ENCODE measurements around the gene AFAP1L2.

Gene AFAP1L2

DNA sequence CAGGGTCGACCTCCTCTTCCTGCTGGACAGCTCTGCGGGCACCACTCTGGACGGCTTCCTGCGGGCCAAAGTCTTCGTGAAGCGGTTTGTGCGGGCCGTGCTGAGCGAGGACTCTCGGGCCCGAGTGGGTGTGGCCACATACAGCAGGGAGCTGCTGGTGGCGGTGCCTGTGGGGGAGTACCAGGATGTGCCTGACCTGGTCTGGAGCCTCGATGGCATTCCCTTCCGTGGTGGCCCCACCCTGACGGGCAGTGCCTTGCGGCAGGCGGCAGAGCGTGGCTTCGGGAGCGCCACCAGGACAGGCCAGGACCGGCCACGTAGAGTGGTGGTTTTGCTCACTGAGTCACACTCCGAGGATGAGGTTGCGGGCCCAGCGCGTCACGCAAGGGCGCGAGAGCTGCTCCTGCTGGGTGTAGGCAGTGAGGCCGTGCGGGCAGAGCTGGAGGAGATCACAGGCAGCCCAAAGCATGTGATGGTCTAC, 118.3 kb downstream of the AFAP1L2 start:
- no peaks in the 10 kb centered on the region for H4K20me1 ChIP-seq (ENCODE audit: insufficient read depth, low read length, poor library complexity, severe bottlenecking)
- H3K4me1 ChIP-seq (ENCODE audit: insufficient read depth, low read length, poor library complexity, severe bottlenecking) = peaks cover 12% of the 10 kb centered on the region
- no peak overlapping the region for H3K9ac ChIP-seq (ENCODE audit: low read depth, low read length, poor library complexity, severe bottlenecking)
- H2AFZ ChIP-seq (ENCODE audit: low read length) = no peak overlapping the region
- TF ChIP-seq, protein P1, sequence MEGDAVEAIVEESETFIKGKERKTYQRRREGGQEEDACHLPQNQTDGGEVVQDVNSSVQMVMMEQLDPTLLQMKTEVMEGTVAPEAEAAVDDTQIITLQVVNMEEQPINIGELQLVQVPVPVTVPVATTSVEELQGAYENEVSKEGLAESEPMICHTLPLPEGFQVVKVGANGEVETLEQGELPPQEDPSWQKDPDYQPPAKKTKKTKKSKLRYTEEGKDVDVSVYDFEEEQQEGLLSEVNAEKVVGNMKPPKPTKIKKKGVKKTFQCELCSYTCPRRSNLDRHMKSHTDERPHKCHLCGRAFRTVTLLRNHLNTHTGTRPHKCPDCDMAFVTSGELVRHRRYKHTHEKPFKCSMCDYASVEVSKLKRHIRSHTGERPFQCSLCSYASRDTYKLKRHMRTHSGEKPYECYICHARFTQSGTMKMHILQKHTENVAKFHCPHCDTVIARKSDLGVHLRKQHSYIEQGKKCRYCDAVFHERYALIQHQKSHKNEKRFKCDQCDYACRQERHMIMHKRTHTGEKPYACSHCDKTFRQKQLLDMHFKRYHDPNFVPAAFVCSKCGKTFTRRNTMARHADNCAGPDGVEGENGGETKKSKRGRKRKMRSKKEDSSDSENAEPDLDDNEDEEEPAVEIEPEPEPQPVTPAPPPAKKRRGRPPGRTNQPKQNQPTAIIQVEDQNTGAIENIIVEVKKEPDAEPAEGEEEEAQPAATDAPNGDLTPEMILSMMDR (conservative IDR thresholded peaks at IDR 0.05; ENCODE audit: low read length) = no peak
- no peaks in the 10 kb centered on the region for H3K79me2 ChIP-seq (ENCODE audit: insufficient read depth, low read length)
- no peak overlapping the region for H3K4me3 ChIP-seq (ENCODE audit: low read length, poor library complexity, severe bottlenecking)
- no peaks in the 10 kb centered on the region for H3K9me3 ChIP-seq (ENCODE audit: insufficient read depth, low read depth, low read length)
- H3K4me2 ChIP-seq (ENCODE audit: low read depth, low read length, poor library complexity, severe bottlenecking) = no peak overlapping the region
- no peaks in the 10 kb centered on the region for H3K36me3 ChIP-seq (ENCODE audit: insufficient read depth, low read length)
- no peaks in the 10 kb centered on the region for H3K27me3 ChIP-seq (ENCODE audit: insufficient read depth, low read length, poor library complexity, severe bottlenecking)
- no peaks in the 10 kb centered on the region for H3K9me2 ChIP-seq (replicated peaks; ENCODE audit: low read depth, low read length)
- H3F3A ChIP-seq (ENCODE audit: low read depth) = no peaks in the 10 kb centered on the region

DNA sequence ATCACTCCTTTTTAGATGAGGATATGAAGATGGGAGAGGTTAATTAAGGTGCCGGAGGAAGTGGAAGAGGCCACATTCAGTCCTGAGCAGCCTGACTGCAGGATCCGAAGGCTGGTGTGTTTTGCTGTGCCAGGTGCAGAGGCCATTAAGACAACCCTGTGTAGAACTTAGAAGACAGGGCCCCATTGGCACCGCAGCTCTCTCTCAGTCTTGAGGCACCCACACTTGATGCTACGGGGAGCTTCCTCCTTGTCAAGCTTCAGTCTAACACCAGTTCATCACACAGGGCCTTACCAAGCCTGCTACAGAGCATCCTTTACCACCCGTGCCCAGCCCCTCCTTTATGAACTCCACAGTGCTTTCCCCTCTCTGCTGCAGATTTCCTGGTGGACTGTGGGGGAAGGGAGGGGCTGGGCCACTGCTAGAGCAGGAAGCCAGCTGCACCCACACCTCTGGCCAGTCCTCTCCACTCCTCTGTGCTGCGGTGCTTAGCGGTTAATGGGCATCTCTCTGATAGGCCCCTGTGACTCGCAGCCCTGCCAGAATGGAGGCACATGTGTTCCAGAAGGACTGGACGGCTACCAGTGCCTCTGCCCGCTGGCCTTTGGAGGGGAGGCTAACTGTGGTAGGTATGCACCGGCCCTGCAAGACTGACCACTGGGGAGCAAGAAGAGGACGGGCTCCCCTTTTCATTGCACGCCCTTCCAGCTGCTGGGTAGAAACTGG, 119.8 kb downstream of the AFAP1L2 start:
- no peaks in the 10 kb centered on the region for H3K9me3 ChIP-seq (ENCODE audit: insufficient read depth, low read depth, low read length)
- H3K9ac ChIP-seq (ENCODE audit: low read depth, low read length, poor library complexity, severe bottlenecking) = no peak overlapping the region
- no peaks in the 10 kb centered on the region for H3K27me3 ChIP-seq (ENCODE audit: insufficient read depth, low read length, poor library complexity, severe bottlenecking)
- no peaks in the 10 kb centered on the region for H3K36me3 ChIP-seq (ENCODE audit: insufficient read depth, low read length)
- H3K4me3 ChIP-seq (ENCODE audit: low read length, poor library complexity, severe bottlenecking) = no peak overlapping the region
- H2AFZ ChIP-seq (ENCODE audit: low read length) = no peak overlapping the region; the same call in 1 of the 2 replicates
- TF ChIP-seq EZH2phosphoT487 (IDR thresholded peaks at IDR 0.05; ENCODE audit: borderline replicate concordance) = no peak
- TF ChIP-seq, protein P1 (conservative IDR thresholded peaks at IDR 0.05; ENCODE audit: low read length) = no peak
- no peak overlapping the region for H3K4me2 ChIP-seq (ENCODE audit: low read depth, low read length, poor library complexity, severe bottlenecking)
- no peaks in the 10 kb centered on the region for H3F3A ChIP-seq (ENCODE audit: low read depth)
- H3K79me2 ChIP-seq (ENCODE audit: insufficient read depth, low read length) = no peaks in the 10 kb centered on the region
- H3K4me1 ChIP-seq (ENCODE audit: insufficient read depth, low read length, poor library complexity, severe bottlenecking) = peaks cover 12% of the 10 kb centered on the region
- H4K20me1 ChIP-seq (ENCODE audit: insufficient read depth, low read length, poor library complexity, severe bottlenecking) = no peaks in the 10 kb centered on the region
- H3K9me2 ChIP-seq (replicated peaks; ENCODE audit: low read depth, low read length) = no peaks in the 10 kb centered on the region

DNA sequence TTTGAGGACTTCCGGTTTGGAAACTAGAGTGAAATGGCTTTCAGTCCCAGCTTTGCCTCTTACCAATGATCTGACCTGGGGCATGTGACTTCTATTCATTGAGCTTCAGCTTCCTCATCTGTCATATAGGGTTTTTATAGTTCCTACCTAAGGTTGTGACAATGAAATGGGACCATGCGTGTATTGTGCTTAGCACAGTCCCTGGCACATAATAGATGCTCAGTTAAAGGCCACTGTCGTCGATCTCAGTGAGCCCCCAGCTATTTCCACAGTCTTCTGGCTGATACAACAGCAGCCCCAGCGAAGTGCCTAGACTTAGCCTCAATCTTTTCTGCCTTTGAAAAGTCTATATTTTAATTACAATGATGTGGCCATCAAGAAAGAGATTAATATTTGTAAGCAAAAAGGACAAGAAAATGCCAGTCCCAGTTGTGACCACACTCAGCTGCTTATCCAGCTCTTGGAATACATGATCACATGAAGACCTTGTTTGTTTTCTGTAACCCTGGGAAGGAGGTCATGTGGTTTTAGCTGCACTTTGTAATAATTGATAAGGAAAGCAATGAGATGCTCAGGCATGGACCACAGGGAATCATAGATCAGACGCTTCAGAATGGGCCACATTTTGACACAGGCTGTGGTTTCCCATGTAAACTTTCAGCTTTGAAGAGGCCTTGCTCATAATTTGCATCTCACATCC, 120.6 kb downstream of the AFAP1L2 start:
- H3F3A ChIP-seq (ENCODE audit: low read depth) = no peaks in the 10 kb centered on the region
- no peak overlapping the region for H3K4me2 ChIP-seq (ENCODE audit: low read depth, low read length, poor library complexity, severe bottlenecking)
- H3K79me2 ChIP-seq (ENCODE audit: insufficient read depth, low read length) = no peaks in the 10 kb centered on the region

More for the DNA sequence above, 120.6 kb downstream of the AFAP1L2 start:
- no peak overlapping the region for H3K4me3 ChIP-seq (ENCODE audit: low read length, poor library complexity, severe bottlenecking)
- no peaks in the 10 kb centered on the region for H3K9me3 ChIP-seq (ENCODE audit: insufficient read depth, low read depth, low read length)
- H3K36me3 ChIP-seq (ENCODE audit: insufficient read depth, low read length) = no peaks in the 10 kb centered on the region
- no peaks in the 10 kb centered on the region for H3K27me3 ChIP-seq (ENCODE audit: insufficient read depth, low read length, poor library complexity, severe bottlenecking)
- H3K9ac ChIP-seq (ENCODE audit: low read depth, low read length, poor library complexity, severe bottlenecking) = no peak overlapping the region
- no peaks in the 10 kb centered on the region for H4K20me1 ChIP-seq (ENCODE audit: insufficient read depth, low read length, poor library complexity, severe bottlenecking)
- TF ChIP-seq, protein P1 (conservative IDR thresholded peaks at IDR 0.05; ENCODE audit: low read length) = no peak
- no peak for TF ChIP-seq EZH2phosphoT487 (IDR thresholded peaks at IDR 0.05; ENCODE audit: borderline replicate concordance)
- H2AFZ ChIP-seq (ENCODE audit: low read length) = no peak overlapping the region
- no peaks in the 10 kb centered on the region for H3K9me2 ChIP-seq (replicated peaks; ENCODE audit: low read depth, low read length)
- peaks cover 12% of the 10 kb centered on the region for H3K4me1 ChIP-seq (ENCODE audit: insufficient read depth, low read length, poor library complexity, severe bottlenecking)
